Measurements from ENCODE around the gene SERPIND1.
"Not testable (repeated sequence)": the region's sequence is repeated elsewhere in the genome, so short reads cannot be mapped to it uniquely, and the experiment has no call there.

SERPIND1 gene

GRCh38 chr22:20764729-20765128 lies 9.2 kb upstream of the SERPIND1 start:
- Histone ChIP-seq H4K20me1 (ENCODE audit: insufficient read depth) (no peaks in the 10 kb centered on the region), H3K79me2 (ENCODE audit: insufficient read depth, low read depth) (no peaks in the 10 kb centered on the region), H3K36me3 (ENCODE audit: insufficient read depth) (no peaks in the 10 kb centered on the region), H3K27ac (no peak overlapping the region), H3K4me2 (no peak overlapping the region), H2AFZ (ENCODE audit: low read depth) (no peak overlapping the region), H3K4me3 (IDR thresholded peaks at IDR 0.05; ENCODE audit: insufficient read depth, low read depth, low read length) (no peak overlapping the region), H3K9ac (no peak overlapping the region), H3K4me1 (ENCODE audit: low read depth, poor library complexity, severe bottlenecking) (no peaks in the 10 kb centered on the region), H3K27me3 (ENCODE audit: insufficient read depth, low read depth) (no peaks in the 10 kb centered on the region)
- TF ChIP-seq, protein P1, sequence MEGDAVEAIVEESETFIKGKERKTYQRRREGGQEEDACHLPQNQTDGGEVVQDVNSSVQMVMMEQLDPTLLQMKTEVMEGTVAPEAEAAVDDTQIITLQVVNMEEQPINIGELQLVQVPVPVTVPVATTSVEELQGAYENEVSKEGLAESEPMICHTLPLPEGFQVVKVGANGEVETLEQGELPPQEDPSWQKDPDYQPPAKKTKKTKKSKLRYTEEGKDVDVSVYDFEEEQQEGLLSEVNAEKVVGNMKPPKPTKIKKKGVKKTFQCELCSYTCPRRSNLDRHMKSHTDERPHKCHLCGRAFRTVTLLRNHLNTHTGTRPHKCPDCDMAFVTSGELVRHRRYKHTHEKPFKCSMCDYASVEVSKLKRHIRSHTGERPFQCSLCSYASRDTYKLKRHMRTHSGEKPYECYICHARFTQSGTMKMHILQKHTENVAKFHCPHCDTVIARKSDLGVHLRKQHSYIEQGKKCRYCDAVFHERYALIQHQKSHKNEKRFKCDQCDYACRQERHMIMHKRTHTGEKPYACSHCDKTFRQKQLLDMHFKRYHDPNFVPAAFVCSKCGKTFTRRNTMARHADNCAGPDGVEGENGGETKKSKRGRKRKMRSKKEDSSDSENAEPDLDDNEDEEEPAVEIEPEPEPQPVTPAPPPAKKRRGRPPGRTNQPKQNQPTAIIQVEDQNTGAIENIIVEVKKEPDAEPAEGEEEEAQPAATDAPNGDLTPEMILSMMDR (conservative IDR thresholded peaks at IDR 0.05; ENCODE audit: low read depth, low read length): no peak

- H3K36me3 ChIP-seq (ENCODE audit: insufficient read depth): no peaks in the 10 kb centered on the region
- TF ChIP-seq, protein P1 (conservative IDR thresholded peaks at IDR 0.05; ENCODE audit: low read depth, low read length): no peak
These were observed 8.0 kb upstream of the SERPIND1 start for GRCh38 chr22:20765938-20766337.

DNA sequence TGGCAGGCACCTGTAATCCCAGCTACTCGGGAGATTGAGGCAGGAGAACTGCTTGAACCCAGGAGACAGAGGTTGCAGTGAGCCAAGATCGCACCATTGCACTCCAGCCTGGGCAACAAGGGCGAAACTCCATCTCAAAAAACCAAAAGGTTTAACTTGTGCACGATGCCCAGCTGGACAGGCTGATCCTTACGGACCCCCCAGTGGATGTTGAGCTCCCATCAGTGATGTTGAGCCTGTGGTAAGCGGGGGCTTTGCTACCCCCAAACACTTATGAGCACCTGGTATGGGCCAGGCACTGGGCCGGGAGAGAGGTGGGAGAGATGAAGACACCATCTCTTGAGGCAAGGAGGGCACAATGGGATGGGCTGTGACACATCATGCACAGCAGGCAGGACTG lies 7.4 kb upstream of the SERPIND1 start:
- Histone ChIP-seq H3K27me3 (ENCODE audit: insufficient read depth, low read depth) (no peaks in the 10 kb centered on the region), H3K79me2 (ENCODE audit: insufficient read depth, low read depth) (no peaks in the 10 kb centered on the region), H3K9ac (no peak overlapping the region), H2AFZ (ENCODE audit: low read depth) (no peak overlapping the region), H3K27ac (no peak overlapping the region), H3K4me2 (no peak overlapping the region), H3K4me1 (ENCODE audit: low read depth, poor library complexity, severe bottlenecking) (no peaks in the 10 kb centered on the region), H4K20me1 (ENCODE audit: insufficient read depth) (no peaks in the 10 kb centered on the region), H3K4me3 (IDR thresholded peaks at IDR 0.05; ENCODE audit: insufficient read depth, low read depth, low read length) (no peak overlapping the region), H3K36me3 (ENCODE audit: insufficient read depth) (no peaks in the 10 kb centered on the region)
- TF ChIP-seq, protein P1 (conservative IDR thresholded peaks at IDR 0.05; ENCODE audit: low read depth, low read length): no peak

More at GRCh38 chr22:20765938-20766337, 8.0 kb upstream of the SERPIND1 start:
- H2AFZ ChIP-seq (ENCODE audit: low read depth): no peak overlapping the region
- no peak overlapping the region for H3K4me2 ChIP-seq
- H3K4me3 ChIP-seq (IDR thresholded peaks at IDR 0.05; ENCODE audit: insufficient read depth, low read depth, low read length): no peak overlapping the region
- H3K79me2 ChIP-seq (ENCODE audit: insufficient read depth, low read depth): no peaks in the 10 kb centered on the region
- H3K27me3 ChIP-seq (ENCODE audit: insufficient read depth, low read depth): no peaks in the 10 kb centered on the region
- H4K20me1 ChIP-seq (ENCODE audit: insufficient read depth): no peaks in the 10 kb centered on the region
- no peak overlapping the region for H3K9ac ChIP-seq
- H3K27ac ChIP-seq: no peak overlapping the region
- H3K4me1 ChIP-seq (ENCODE audit: low read depth, poor library complexity, severe bottlenecking): no peaks in the 10 kb centered on the region

GRCh38 chr22:20769496-20769826 lies 4.5 kb upstream of the SERPIND1 start:
- not testable (repeated sequence) for H3K36me3 ChIP-seq (ENCODE audit: insufficient read depth); H4K20me1 ChIP-seq (ENCODE audit: insufficient read depth); H3K27me3 ChIP-seq (ENCODE audit: insufficient read depth, low read depth); H3K4me3 ChIP-seq (IDR thresholded peaks at IDR 0.05; ENCODE audit: insufficient read depth, low read depth, low read length); H3K27ac ChIP-seq; H3K9ac ChIP-seq; H2AFZ ChIP-seq (ENCODE audit: low read depth); H3K4me2 ChIP-seq; H3K79me2 ChIP-seq (ENCODE audit: insufficient read depth, low read depth); H3K4me1 ChIP-seq (ENCODE audit: low read depth, poor library complexity, severe bottlenecking)

DNA sequence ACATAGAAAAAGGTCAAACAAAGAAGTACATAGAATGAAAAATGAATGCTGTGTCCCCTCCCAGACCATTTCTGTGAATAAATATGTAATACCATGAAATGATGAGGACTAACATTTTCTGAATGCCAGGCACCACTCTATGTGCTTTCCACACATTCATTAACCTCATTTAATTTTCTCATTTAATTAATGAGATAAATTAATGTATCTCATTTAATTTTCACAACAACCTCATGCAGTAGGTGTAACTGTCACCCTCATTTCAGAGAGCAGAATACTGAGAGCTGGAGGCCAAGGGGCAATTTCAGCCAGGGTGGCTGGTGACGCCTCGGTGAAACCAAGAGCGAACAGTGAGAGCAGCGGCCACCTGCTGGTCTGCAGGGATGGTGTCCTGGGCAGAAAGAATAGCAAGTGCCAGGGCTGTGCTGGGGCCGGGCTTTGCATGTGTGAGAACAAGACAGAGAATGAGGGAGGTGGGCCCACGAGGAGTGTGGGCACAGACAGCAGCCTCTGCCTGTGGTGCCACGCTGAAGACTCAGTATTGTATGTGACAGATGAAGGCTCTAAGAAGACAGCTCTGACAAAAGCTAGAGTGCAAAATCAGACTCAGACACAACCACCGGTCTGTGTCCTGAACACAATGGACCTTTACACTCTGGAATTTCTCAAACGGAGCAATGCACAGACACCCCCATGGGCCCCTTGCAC lies 1.8 kb upstream of the SERPIND1 start:
- Histone ChIP-seq H2AFZ (ENCODE audit: low read depth) (no peak overlapping the region), H3K79me2 (ENCODE audit: insufficient read depth, low read depth) (no peaks in the 10 kb centered on the region), H4K20me1 (ENCODE audit: insufficient read depth) (no peaks in the 10 kb centered on the region), H3K9ac (no peak overlapping the region), H3K4me3 (IDR thresholded peaks at IDR 0.05; ENCODE audit: insufficient read depth, low read depth, low read length) (no peak overlapping the region), H3K4me2 (no peak overlapping the region), H3K27ac (no peak overlapping the region), H3K4me1 (ENCODE audit: low read depth, poor library complexity, severe bottlenecking) (no peaks in the 10 kb centered on the region), H3K36me3 (ENCODE audit: insufficient read depth) (no peaks in the 10 kb centered on the region), H3K27me3 (ENCODE audit: insufficient read depth, low read depth) (no peaks in the 10 kb centered on the region)
- TF ChIP-seq, protein P1 (conservative IDR thresholded peaks at IDR 0.05; ENCODE audit: low read depth, low read length): no peak
